ENCODE data around the gene DHCR24.
A peak's percentile ranks its signal among the peaks of the same experiment; 100 is the strongest.

Gene DHCR24

GRCh38 chr1:54863267-54863665 is 23.7 kb downstream of the DHCR24 start:
- DNase-seq, result no peak

GRCh38 chr1:54861070-54861761 is 25.8 kb downstream of the DHCR24 start:
- DNase-seq, result no peak

DNA sequence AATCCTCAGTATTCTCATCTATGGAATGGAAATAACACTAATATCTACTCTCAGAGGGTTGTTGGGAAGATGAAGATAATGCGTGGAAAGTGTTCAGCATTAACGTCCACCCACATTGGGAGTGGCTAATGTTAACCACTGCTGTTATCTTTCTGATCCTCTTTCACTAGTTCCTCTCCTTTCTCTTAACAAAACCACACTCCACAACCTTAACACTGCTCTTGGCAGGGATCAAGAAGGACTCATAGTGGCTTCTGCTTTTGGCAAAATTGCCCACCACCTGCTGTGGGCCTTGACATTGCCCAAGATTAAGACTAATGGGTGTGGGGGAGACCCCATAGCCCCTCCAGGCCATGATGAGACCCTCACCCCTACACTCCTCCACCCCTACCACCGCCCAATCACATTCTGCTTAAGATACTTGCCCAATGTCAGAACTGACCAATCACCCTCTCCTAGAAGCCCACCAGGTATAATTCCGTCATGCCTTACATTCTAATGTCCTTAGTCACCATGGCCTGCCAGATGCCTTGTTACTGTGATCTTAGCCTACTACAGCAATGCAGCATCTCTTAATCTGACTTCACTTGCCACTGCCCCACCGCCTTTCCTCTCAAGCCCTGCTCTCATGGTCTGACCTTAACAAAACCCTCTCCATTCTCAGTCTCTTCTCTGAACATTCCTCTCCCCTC is 27.1 kb downstream of the DHCR24 start:
- no peak for DNase-seq

- peak in 1 of 3 experiments; percentile 32 for DNase-seq
Measured at GRCh38 chr1:54857746-54858561, 29.0 kb downstream of the DHCR24 start.

GRCh38 chr1:54857141-54857540 is 29.9 kb downstream of the DHCR24 start:
- DNase-seq, result no peak

DNA sequence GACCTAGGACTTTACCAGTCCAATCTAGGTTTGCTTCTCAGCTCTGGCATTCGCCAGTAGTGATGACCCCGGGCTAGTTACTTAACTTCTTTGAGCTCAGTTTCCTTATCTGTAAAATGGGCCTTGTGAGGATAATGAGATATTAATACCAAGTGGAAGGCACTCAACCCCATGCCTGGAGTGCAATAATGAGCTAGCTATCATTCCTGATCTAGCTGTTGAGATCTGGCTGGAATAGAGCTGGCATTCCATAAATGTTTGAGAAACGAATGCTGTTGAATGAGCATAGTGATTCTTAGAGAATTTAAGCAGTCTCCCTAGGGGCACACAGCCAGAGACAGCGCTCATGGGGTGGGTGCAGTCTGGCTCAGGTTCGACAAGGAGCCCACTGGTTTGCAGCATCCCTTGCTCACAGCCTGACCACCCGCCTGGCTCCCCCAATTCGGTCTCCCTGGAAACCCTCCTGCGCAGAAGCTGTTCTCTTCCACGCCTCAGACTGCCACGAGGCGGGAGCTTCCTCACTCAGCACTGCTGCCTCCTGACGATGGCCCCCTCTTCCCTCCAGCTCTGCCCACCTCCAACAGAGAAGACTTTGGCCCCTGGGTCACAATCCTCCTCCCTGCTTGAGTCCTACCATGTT is 32.5 kb downstream of the DHCR24 start:
- no peak for DNase-seq

GRCh38 chr1:54853793-54854370 is 33.1 kb downstream of the DHCR24 start:
- DNase-seq, result no peak

DNA sequence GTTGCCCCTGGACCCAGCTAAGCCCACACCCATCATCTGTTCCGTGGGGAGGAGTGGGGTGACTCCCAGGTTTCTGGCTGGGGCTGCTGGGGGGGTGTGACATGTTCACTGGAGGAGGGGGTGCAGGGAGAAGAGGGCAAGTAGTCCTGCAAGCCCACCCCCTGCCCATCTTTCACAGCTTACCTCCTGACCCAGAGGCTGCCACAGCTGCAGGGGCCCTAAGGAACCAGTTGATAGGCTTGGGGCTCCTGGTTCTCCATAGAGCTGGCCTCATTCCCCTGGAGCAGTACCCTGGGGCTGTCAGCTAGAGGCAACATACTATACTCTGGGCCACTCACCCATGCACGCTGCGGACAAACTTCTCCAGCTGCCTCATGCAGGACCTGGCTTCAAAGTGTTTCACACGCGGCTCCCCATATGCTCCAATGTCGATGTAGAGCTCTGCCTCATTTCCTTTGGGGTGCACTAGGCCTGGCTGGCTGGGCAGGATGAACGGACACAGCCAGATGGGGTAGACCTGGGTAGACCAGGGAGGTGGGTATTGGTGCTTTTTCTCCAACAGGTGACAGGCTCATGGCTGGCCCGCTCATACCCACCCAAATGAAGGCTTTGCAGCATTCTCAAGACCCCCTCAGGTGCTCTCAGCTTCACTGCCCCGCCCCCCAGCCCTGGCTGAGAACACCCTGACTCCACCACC is 33.8 kb downstream of the DHCR24 start:
- no peak for DNase-seq

DNA sequence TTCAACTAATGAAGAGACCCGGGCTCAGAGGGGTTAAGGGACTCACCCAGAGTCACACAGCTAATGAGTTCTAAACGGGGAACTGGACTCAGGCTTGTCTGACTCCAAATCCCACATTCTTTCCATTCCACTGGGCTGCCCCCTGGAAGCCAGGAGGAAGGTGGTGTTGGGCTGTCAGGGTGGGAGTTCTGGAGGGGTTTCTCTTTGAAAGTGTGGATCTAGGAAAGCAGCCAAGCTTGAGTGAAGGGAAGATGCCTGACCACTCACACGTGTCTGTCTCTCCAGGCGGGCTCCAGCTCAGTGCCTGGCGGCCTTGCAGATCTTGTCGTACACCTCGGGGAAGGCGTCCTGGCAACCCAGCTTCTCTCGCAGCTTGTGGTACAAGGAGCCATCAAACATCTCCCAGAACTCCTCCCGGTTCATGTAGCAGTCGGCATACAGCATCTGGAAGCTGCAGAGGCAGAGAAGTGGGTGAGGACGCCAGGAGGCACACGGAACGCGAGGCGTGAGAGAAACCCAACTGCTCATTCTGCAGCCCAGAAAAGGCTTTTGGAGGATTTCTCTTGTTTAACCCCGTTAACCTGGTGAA is 35.0 kb downstream of the DHCR24 start:
- no peak for DNase-seq

DNA sequence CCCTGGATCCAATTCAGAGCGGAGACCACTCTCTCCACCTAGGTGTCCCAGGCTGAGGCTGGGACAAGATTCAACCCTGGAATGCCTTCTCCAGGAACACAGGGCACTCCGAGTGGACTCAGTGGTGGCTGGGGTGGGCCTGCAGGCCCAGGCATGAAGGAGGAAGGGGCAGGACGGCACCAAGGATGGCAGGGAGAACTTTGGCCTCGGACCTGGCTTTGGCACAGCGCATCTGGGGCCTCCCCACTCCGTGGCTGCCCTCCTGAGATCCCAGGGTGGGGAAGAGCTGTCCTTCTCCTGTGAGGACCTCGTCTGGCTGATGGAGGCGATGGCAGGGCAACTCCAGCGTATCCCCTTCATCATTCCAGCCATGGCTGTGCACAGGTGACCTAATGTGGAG is 35.6 kb downstream of the DHCR24 start:
- no peak for DNase-seq

GRCh38 chr1:54850737-54851136 is 36.3 kb downstream of the DHCR24 start:
- peak in 1 of 3 experiments; percentile 7 for DNase-seq

GRCh38 chr1:54850069-54850730 is 36.8 kb downstream of the DHCR24 start:
- DNase-seq, result no peak

- no peak for DNase-seq
Measured at GRCh38 chr1:54849219-54850068, 37.6 kb downstream of the DHCR24 start.

DNA sequence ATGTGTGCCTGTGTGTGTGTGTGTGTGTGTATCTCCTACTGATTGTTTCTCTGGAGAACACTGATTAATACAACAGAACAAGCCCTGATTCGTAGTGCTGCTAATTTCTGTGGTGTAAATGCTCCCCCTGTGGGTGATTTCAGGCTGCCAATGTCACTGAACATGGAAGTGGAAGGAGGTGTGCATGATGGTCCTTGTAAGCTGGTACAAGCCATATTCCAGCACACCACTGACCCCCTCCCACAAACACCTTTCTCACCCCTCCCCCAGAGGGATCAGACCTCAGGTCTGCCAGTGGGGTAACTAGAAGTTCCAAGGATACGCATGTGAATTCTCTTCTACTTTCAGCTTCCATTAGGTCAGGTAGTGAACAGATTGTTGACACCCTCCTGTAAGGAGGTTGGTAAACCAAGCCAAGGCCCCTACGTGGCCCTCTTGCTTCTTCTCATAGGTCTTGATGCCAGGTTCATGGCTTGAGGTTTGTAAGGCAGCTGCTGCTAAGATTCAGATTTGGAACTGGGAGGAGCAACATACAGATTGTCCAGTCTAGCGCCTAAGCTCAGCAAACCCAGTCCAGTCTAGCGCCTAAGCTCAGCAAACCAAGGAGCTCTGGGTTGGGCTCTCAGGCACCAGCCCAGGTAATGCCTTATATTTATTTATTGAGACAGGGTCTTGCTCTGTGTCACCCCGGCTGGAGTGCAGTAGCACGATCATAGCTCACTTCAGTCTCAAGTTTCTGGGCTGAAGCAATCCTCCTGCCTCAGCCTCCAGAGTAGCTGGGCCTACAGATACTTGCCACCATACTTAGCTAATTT is 38.7 kb downstream of the DHCR24 start:
- no peak for DNase-seq

DNA sequence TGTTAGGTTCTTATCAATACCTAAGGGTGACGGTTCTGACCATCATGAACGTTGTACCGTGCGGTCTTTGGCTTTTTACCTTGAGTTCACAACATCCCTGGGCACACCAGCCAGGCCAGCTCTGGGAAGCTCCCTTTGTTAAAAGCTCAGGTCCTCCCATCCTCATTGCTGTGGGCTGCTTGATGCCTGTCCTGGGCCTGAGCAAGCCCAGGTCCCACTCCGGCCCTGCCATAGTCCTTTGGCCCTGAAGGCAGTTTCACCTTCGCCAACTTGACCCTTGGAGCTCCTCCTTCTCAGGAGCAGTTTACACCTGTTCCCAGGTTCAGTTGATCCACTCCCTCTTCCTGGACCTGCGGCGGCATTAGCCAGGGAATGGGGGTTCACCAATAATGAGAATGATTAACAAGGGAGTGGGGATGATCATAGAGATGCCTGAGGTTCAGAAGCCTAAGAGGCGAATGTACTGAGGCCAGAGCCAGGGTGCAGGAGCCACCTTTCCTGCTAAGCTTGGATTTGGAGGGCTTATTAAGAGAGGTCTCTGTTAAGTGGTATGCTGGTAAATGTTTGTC is 40.2 kb downstream of the DHCR24 start:
- no peak for DNase-seq

DNA sequence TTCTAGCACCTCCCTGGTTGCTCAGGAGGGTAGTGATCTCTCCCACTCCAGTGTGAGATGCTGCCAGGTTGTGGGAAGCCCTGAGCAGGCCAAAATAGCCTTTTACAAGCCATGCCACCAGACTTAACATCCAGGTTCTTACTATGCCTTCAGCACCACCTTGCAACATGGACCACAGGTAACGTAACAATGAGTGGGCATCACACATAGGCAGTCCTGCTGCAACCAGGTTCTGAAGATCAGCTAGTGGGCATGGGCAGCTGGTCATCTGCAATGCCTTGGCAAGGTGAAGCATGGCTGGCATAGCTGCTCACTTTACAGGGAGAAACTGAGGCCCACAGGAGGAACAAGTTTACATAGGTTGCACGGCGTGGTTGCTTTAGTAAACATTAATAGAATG is 40.7 kb downstream of the DHCR24 start:
- DNase-seq, result no peak

GRCh38 chr1:54845772-54846171 is 41.2 kb downstream of the DHCR24 start:
- DNase-seq, result no peak

- no peak for DNase-seq
Measured at GRCh38 chr1:54844564-54844963, 42.4 kb downstream of the DHCR24 start.

- DNase-seq, result no peak
Measured at GRCh38 chr1:54843449-54843848, 43.5 kb downstream of the DHCR24 start.
